Ishikawa (cell line): ENCODE data around the gene ABCC3.

Experiments
- CEBPB ChIP-seq: IDR thresholded peaks from 2 replicates; pipeline ENCODE4 v1.6.1; 2012
- CREB1 ChIP-seq: IDR thresholded peaks from 2 replicates; pipeline ENCODE4 v1.6.1; 2012; ENCODE audit warnings: low read depth
- EGR1 ChIP-seq: IDR thresholded peaks from 2 replicates; pipeline ENCODE4 v1.6.1; 2012
- EP300 ChIP-seq: IDR thresholded peaks from 2 replicates; pipeline ENCODE4 v1.6.1; 2012; ENCODE audit warnings: borderline replicate concordance
- FOXM1 ChIP-seq: IDR thresholded peaks from 2 replicates; pipeline ENCODE4 v1.6.1; 2012; ENCODE audit warnings: low read depth, borderline replicate concordance
- NFIC ChIP-seq: IDR thresholded peaks from 2 replicates; pipeline ENCODE4 v1.6.1; 2012
- RAD21 ChIP-seq: IDR thresholded peaks from 2 replicates; pipeline ENCODE4 v1.6.1; 2012; ENCODE audit warnings: low read depth
- REST ChIP-seq: IDR thresholded peaks from 2 replicates; pipeline ENCODE4 v1.6.1; 2012; ENCODE audit warnings: low read depth, mild to moderate bottlenecking
- TAF1 ChIP-seq: IDR thresholded peaks from 2 replicates; pipeline ENCODE4 v1.6.1; 2012; ENCODE audit warnings: low read depth, mild to moderate bottlenecking
- TCF12 ChIP-seq: IDR thresholded peaks from 2 replicates; pipeline ENCODE4 v1.6.1; 2012; ENCODE audit warnings: low read depth
- TEAD4 ChIP-seq: IDR thresholded peaks from 2 replicates; pipeline ENCODE4 v1.6.1; 2012
- USF1 ChIP-seq: IDR thresholded peaks from 2 replicates; pipeline ENCODE4 v1.6.1; 2012
- YY1 ChIP-seq: IDR thresholded peaks from 2 replicates; pipeline ENCODE4 v1.6.1; 2012; ENCODE audit warnings: low read depth
- ZBTB7A ChIP-seq: IDR thresholded peaks from 2 replicates; pipeline ENCODE4 v1.6.1; 2012; ENCODE audit warnings: low read depth
- TF ChIP-seq, protein P1 (sequence below): IDR thresholded peaks from 2 replicates; pipeline ENCODE4 v1.6.1; 2012

ABCC3 gene

GRCh38 chr17:50668838-50669581, 34.3 kb downstream of the ABCC3 start:
- TF ChIP-seq, protein P1, sequence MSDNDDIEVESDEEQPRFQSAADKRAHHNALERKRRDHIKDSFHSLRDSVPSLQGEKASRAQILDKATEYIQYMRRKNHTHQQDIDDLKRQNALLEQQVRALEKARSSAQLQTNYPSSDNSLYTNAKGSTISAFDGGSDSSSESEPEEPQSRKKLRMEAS: no peak
- TF ChIP-seq EP300 (no peak), CREB1 (no peak)

- no peak for TF ChIP-seq EGR1
- no peak for TF ChIP-seq TEAD4
- TF ChIP-seq, protein P1: no peak
- TF ChIP-seq EP300: no peak
- TF ChIP-seq CREB1: no peak
- no peak for TF ChIP-seq FOXM1
- TF ChIP-seq YY1: no peak
- no peak for TF ChIP-seq USF1
- no peak for TF ChIP-seq TAF1
- TF ChIP-seq TCF12: no peak
- no peak for TF ChIP-seq NFIC
- no peak for TF ChIP-seq RAD21
- no peak for TF ChIP-seq ZBTB7A
- TF ChIP-seq REST: no peak
- no peak for TF ChIP-seq CEBPB
Measured at GRCh38 chr17:50672071-50672470, 37.4 kb downstream of the ABCC3 start.

DNA sequence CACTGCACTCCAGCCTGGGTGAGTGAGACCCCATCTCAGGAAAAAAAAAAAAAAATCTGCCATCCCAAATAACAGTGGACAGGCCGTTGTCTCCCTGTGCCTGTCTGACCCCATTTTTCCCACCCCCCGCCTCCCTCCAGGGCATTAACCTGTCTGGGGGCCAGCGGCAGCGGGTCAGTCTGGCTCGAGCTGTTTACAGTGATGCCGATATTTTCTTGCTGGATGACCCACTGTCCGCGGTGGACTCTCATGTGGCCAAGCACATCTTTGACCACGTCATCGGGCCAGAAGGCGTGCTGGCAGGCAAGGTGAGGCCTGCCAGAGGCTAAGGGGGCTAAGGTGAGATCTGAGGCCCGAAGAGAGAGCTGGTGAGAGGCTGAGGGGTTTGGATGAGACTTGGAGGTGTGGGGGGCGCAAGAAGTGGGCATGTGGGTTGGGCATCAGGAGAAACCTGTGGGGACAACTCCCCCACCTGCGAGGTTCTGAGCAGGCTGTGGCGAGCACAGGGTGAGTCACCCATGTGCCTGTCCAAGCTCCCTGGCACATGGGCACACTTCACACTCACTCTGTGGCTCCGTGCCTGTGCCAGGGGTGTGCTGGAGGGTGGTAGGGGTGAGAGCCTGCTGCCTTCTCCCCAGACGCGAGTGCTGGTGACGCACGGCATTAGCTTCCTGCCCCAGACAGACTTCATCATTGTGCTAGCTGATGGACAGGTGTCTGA, 38.3 kb downstream of the ABCC3 start:
- TF ChIP-seq TEAD4 (no peak), RAD21 (no peak), YY1 (no peak), CREB1 (no peak), FOXM1 (no peak), EP300 (no peak), TCF12 (no peak), REST (no peak), NFIC (no peak), TAF1 (no peak), CEBPB (no peak), EGR1 (no peak), ZBTB7A (no peak), USF1 (no peak)
- TF ChIP-seq, protein P1: no peak

DNA sequence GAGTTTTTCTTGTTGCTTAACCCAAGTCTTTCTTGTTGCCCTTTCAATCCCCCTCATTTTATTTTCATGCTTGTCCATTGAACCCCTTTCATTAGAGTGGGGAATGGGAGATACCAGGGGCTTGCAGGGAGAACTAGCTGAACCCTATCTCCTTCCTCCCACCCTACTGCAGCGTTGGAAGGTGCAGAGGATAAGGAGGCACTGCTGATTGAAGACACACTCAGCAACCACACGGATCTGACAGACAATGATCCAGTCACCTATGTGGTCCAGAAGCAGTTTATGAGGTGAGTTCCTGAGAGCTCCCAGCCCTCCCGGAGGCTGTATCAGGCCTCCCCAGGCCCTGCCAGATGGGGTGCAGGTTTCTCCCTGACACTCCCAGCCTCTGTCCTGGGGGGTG, 40.5 kb downstream of the ABCC3 start:
- TF ChIP-seq TEAD4: no peak
- no peak for TF ChIP-seq EGR1
- no peak for TF ChIP-seq CEBPB
- no peak for TF ChIP-seq CREB1
- no peak for TF ChIP-seq TAF1
- TF ChIP-seq RAD21: no peak
- TF ChIP-seq EP300: no peak

DNA sequence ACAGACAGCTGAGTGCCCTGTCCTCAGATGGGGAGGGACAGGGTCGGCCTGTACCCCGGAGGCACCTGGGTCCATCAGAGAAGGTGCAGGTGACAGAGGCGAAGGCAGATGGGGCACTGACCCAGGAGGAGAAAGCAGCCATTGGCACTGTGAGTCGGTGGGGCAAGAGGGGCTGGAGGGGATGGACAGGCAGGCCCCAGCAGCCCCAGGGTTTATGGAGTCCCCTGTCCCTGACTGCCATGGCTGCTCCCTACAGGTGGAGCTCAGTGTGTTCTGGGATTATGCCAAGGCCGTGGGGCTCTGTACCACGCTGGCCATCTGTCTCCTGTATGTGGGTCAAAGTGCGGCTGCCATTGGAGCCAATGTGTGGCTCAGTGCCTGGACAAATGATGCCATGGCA, 40.9 kb downstream of the ABCC3 start:
- TF ChIP-seq RAD21 (no peak), CEBPB (no peak), NFIC (no peak), FOXM1 (no peak), CREB1 (no peak), TAF1 (no peak), EGR1 (no peak), TCF12 (no peak), YY1 (no peak), EP300 (no peak), USF1 (no peak)
- TF ChIP-seq, protein P1: no peak
